22Rv1 (cell line): Measurements from ENCODE around the gene WNK2.

Experiments
- H3K27ac ChIP-seq: fragments of 450-650 bp; 2 replicates; pipeline ENCODE4 v1.5.1; 2017
- ZFX ChIP-seq: fragments of 450-650 bp; IDR thresholded peaks from 2 replicates; pipeline ENCODE4 v1.6.1; 2017; ENCODE audit warnings: antibody characterized with exemption, borderline replicate concordance
- TF ChIP-seq, protein P1 (sequence below): fragments of 450-650 bp; IDR thresholded peaks from 2 replicates; pipeline ENCODE4 v1.5.1; 2017; ENCODE audit warnings: mild to moderate bottlenecking

The WNK2 gene

DNA sequence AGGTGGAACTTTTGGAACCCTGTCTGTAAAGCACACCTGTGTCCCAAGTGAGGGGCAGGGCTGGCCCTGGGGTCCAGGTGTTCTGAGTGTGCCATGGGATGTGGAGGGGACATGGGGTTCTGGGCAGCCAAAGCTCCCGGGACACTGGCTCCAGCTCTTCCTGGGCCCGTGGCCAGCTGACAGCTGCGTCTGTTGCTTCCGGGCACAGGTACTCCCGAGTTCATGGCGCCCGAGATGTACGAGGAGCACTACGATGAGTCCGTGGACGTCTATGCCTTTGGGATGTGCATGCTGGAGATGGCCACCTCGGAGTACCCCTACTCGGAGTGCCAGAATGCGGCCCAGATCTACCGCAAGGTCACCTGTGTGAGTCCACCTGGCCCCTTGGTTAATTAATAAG is 50.7 kb downstream of the WNK2 start:
- TF ChIP-seq ZFX: no peak
- TF ChIP-seq, protein P1, sequence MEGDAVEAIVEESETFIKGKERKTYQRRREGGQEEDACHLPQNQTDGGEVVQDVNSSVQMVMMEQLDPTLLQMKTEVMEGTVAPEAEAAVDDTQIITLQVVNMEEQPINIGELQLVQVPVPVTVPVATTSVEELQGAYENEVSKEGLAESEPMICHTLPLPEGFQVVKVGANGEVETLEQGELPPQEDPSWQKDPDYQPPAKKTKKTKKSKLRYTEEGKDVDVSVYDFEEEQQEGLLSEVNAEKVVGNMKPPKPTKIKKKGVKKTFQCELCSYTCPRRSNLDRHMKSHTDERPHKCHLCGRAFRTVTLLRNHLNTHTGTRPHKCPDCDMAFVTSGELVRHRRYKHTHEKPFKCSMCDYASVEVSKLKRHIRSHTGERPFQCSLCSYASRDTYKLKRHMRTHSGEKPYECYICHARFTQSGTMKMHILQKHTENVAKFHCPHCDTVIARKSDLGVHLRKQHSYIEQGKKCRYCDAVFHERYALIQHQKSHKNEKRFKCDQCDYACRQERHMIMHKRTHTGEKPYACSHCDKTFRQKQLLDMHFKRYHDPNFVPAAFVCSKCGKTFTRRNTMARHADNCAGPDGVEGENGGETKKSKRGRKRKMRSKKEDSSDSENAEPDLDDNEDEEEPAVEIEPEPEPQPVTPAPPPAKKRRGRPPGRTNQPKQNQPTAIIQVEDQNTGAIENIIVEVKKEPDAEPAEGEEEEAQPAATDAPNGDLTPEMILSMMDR: no peak
- H3K27ac ChIP-seq: no peak overlapping the region

DNA sequence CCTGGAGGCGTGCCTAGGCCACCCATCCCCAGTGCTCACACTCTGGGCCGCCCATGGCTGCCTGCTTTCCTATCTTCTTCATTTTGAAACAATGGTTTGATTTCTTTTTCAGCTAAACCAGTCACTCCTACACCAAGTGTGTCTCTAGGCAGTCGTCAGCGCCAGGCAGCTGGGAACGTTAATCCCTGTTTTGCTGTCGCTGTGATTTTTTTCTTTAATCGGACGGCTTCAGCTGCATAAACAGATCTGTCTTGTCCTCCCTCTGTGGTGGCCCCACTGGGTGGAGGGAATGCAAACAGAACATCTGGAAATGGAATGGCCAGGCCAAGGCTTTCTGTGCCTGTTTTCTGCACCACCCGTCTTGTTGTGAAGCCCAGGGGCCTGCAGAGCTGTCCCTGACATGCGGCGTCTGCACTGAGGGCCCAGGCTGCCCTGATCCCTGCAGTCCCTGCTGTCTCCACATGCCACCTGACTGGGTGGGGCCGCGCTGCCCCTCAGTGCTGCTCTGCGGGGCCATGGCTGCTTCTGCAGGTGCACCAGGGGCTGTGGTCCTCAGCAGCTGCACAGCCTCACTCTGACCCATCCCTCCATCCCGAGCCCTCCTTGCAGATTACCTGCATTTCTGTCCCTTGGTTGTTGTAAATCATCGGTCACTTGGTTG is 51.5 kb downstream of the WNK2 start:
- no peak overlapping the region for H3K27ac ChIP-seq
- TF ChIP-seq ZFX: no peak

DNA sequence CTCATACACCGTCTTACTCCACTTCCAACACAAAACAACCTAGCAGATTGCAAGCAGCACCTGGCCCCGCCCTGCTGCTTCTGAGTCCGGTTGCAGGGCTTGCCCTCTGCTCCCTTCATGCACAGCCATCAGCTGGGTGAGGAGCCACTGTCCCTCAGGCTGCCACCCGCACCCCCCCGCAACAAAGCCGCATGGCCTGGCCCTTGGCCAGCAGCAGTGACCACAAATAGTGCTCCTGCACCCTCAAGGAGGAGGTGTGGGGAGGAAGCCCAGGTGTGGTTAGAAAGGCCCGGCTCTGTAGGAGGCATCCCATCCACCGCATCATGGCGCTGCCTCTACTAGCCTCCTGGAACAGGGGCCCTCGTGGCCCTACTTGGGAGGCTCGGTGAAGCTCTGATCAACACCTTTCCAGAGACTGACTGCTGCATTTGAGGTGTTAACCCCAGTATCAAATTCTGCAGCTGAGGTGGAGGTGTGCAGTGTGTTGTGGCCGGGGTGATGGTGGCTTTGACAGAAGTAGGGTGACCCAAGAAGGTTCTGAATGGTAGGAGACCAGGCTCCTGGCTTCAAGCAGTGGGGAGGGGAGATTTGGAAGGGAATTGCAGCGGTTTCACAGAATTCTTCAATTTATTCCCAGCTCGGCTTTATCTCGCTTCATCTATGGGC is 52.7 kb downstream of the WNK2 start:
- TF ChIP-seq, protein P1: no peak
- no peak for TF ChIP-seq ZFX
- H3K27ac ChIP-seq: no peak overlapping the region

DNA sequence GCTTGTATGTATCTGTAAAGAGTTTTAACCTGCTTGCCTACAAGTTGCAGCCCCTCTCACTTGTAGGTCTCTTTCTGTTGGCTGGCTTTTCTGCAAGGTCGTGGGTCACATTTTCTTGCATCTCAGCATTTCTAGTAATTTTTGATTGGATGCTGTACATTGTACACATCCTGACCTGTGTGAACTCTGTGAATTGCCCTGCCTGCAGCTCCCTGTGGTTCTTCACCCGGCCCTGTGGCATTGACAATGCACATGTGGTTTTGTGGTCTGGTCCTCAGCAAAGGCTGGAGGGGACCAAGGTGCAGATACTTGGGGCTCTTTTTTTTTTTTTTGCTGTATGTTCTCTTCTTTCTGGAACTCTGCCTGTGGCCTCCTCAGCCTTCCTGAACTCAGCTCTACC is 53.6 kb downstream of the WNK2 start:
- TF ChIP-seq, protein P1: no peak
- no peak for TF ChIP-seq ZFX
- H3K27ac ChIP-seq: no peak overlapping the region

DNA sequence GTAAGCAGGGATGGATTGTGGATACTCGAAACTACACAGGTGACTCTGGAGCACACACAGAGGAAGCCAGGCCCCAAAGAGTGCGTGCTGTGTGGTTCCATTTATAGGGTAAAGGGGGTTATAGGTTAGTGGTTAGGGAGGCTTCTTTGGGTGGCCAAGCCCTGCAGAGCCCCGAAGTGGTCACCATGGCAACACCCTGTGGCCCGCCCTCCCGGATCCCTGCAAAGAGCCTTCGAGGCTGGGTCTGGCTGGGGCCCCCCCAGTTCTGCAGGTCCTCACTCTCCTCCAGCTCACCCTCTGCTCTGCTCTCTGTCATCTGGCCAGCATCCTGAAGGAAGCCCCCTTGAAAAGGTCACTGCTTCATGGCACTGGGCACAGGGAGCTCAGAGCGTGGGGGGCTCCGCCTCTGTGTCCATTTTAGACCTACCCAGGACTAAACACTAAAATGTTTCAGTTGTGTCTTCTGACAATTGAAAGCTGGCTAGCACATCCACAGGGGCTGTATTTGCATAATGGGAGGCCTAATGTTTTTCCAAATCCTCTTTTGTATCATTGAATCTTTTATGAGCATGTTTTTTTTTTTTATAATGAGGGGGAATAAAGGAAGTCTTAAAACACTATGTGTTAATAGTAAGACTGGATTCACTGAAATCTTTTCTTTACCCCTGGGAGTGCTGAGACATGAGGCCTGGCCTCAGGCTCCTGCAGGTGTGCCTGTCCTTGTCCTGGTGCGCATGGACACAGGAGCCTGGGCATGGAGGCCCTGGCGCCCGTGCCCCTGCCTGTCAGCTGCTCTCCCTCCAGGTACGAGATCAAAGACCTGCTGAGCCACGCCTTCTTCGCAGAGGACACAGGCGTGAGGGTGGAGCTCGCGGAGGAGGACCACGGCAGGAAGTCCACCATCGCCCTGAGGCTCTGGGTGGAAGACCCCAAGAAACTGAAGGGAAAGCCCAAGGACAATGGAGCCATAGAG is 55.3 kb downstream of the WNK2 start:
- H3K27ac ChIP-seq: no peak overlapping the region
- TF ChIP-seq, protein P1: no peak
- no peak for TF ChIP-seq ZFX

DNA sequence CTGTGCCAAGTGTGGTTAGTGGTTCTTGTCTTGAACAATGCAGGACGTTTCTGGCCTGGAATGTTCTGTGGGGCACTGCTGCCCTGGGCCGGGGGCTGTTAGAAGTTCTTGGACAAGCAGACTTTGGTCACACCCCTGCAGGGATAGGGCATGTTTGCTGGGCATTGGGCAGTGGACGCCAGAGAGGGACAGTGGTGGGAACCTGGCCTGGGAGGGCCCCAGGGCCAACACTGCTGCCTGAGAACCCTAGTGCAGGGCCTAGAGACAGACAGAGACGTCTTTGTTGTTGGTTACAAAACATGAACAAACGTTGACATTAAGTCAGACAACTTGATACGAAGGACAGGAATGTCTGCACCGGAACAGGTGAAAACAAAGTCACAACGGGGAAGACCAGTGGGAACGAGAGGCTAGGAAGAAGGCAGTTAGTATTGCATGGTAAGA is 57.0 kb downstream of the WNK2 start:
- H3K27ac ChIP-seq: no peak overlapping the region
- no peak for TF ChIP-seq ZFX

DNA sequence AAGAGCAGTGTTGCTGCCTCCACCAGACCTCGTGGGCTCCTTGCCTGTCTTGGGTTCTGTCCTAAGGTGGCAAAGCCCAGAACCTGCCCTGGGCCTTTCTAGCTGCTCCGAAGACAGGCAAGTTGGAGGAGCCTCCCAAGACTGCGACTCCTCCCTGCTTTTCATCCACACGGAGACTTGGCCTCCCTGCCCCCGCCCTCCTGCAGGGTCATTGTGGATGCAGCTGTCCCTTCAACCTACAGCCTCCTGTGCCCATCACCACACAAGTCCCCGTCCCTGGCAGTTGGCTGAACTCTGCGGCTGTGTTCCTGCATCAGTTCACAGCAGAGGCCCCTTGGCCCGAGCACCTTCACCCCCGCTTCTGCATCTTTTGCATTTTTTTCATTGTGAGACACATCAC is 59.2 kb downstream of the WNK2 start:
- H3K27ac ChIP-seq: no peak overlapping the region
- TF ChIP-seq, protein P1: no peak
- TF ChIP-seq ZFX: no peak

DNA sequence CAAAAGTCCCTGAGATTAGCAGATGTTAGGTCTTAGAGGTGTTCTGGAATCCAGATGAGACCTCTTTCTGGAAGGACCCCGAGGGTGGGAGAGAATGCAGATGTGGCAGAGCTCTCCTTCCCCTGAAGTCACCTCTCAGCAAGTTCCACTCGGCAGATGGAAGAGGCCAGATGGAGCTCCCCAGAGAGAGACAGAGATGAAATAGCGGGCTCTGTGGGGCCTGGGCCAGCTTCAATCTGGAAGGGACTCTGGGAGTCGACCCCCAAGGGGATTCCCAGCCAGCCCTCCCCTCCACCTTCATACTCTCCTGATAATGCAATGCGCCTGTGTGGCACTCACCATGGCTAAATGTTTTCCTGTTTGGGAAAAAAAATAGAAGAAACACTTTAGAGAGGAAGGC is 60.2 kb downstream of the WNK2 start:
- no peak for TF ChIP-seq ZFX
- TF ChIP-seq, protein P1: no peak
- H3K27ac ChIP-seq: no peak overlapping the region
